Endothelial cell of umbilical vein (primary cell): ENCODE results near the gene MYLK. TPM values are rescaled to one million over a fixed set of nuclear protein-coding genes. Genes with fewer than 3 reads are reported as not detected.

Source experiments
- BruUV-seq: library from RNA; stranded (reverse); fragments of 400-500 nt; replicated peaks from 2 replicates; lab custom pipeline; 2021; lab: Mats Ljungman, UMichigan
- CTCF ChIA-PET: fragments of 300-600, 350-600 bp; sonication (Branson Sonifier 250); formaldehyde crosslinking; loops from one replicate; lab custom pipeline; 2021; ENCODE audit warnings: antibody characterized with exemption, inconsistent platforms; lab: Charles Lee
- POLR2A ChIA-PET: fragments of 300-600, 350-600 bp; sonication (Branson Sonifier 250); formaldehyde crosslinking; loops from one replicate; lab custom pipeline; 2021; ENCODE audit warnings: antibody characterized with exemption, inconsistent platforms; lab: Charles Lee
- DNase-seq: peaks from one replicate; pipeline ENCODE4 v3.0.0-alpha.2; 2011; ENCODE audit warnings: low read depth, low spot score
- FAIRE-seq: peaks from 2 replicates; lab custom pipeline; 2011; peaks lifted over from hg19 to GRCh38; lab: Jason Lieb, UNC
- H2AFZ ChIP-seq: 2 replicates; pipeline ENCODE4 v1.6.0; 2012; ENCODE audit warnings: low read depth, low read length, control low read depth, inconsistent platforms
- H3K27ac ChIP-seq: 2 replicates; pipeline ENCODE4 v1.5.1; 2011; ENCODE audit warnings: low read depth, mild to moderate bottlenecking, control low read depth, low read length, moderate library complexity; ENCODE audit not compliant: insufficient read depth
- H3K27me3 ChIP-seq, 2 experiments: 2 replicates each; pipeline versions ENCODE4 v1.6.0 to v1.6.1; 2011; ENCODE audit warnings: low read length in 2 of 2, mixed read lengths in 1 of 2; ENCODE audit not compliant: control insufficient read depth in 2 of 2, insufficient read depth in 2 of 2
- H3K36me3 ChIP-seq, 2 experiments: 2 replicates in 1 of 2; 3 replicates in 1 of 2; pipeline ENCODE4 v1.5.1; 2011; ENCODE audit warnings: low read length in 2 of 2, mild to moderate bottlenecking in 1 of 2, moderate library complexity in 1 of 2; ENCODE audit not compliant: control insufficient read depth in 2 of 2, insufficient read depth in 2 of 2; ENCODE audit errors: extremely low read depth in 1 of 2
- H3K4me1 ChIP-seq: 3 replicates; pipeline ENCODE4 v1.5.1; 2011; ENCODE audit warnings: mild to moderate bottlenecking, low read length; ENCODE audit not compliant: control insufficient read depth, insufficient read depth; ENCODE audit errors: extremely low read depth
- H3K4me2 ChIP-seq: 2 replicates; pipeline ENCODE4 v1.6.1; 2011; ENCODE audit warnings: low read length, control low read depth, mixed read lengths; ENCODE audit not compliant: insufficient read depth
- H3K4me3 ChIP-seq, 3 experiments: fragments of 200-600 bp in 1 of 3; sonication (generic), shearing (Covaris generic) in 1 of 3; replicated peaks in 1 of 3; 2 replicates each; pipeline ENCODE4 v1.5.1; 2011 to 2016; ENCODE audit warnings: control low read depth in 3 of 3, low read length in 3 of 3, mild to moderate bottlenecking in 2 of 3, inconsistent platforms in 1 of 3, low read depth in 1 of 3, moderate library complexity in 1 of 3; ENCODE audit not compliant: insufficient read depth in 1 of 3
- H3K79me2 ChIP-seq: 2 replicates; pipeline ENCODE4 v1.6.0; 2012; ENCODE audit warnings: low read length, inconsistent platforms; ENCODE audit not compliant: control insufficient read depth, insufficient read depth
- H3K9ac ChIP-seq: replicated peaks from 2 replicates; pipeline ENCODE3; 2011; ENCODE audit warnings: low read length, control low read depth; ENCODE audit not compliant: insufficient read depth; ENCODE audit errors: extremely low read depth
- H3K9me1 ChIP-seq: replicated peaks from 3 replicates; pipeline ENCODE4 v1.6.0; 2011; ENCODE audit warnings: mild to moderate bottlenecking, low read length; ENCODE audit not compliant: control insufficient read depth, insufficient read depth; ENCODE audit errors: extremely low read depth
- H3K9me3 ChIP-seq: replicated peaks from 2 replicates; pipeline ENCODE4 v1.5.1; 2012; ENCODE audit warnings: low read length, inconsistent platforms; ENCODE audit not compliant: control insufficient read depth, insufficient read depth
- H4K20me1 ChIP-seq: replicated peaks from 2 replicates; pipeline ENCODE3; 2011; ENCODE audit warnings: mild to moderate bottlenecking, low read length; ENCODE audit not compliant: control insufficient read depth, insufficient read depth; ENCODE audit errors: extremely low read depth
- EZH2 ChIP-seq: IDR thresholded peaks from 2 replicates; pipeline ENCODE4 v1.6.1; 2012; ENCODE audit warnings: borderline replicate concordance, low read depth, mild to moderate bottlenecking, moderate library complexity, low read length, inconsistent platforms; ENCODE audit not compliant: severe bottlenecking
- FOS ChIP-seq: IDR thresholded peaks from 2 replicates; pipeline ENCODE4 v1.6.1; 2011; ENCODE audit warnings: mild to moderate bottlenecking, low read length, moderate library complexity, borderline replicate concordance; ENCODE audit not compliant: insufficient read depth
- GATA2 ChIP-seq: IDR thresholded peaks from 2 replicates; pipeline ENCODE4 v1.7.0; 2011; ENCODE audit warnings: low read depth, mild to moderate bottlenecking, moderate library complexity, mixed read lengths, low read length; ENCODE audit not compliant: insufficient read length, insufficient read depth
- JUN ChIP-seq: IDR thresholded peaks from 2 replicates; pipeline ENCODE4 v1.6.1; 2011; ENCODE audit warnings: borderline replicate concordance, low read depth; ENCODE audit not compliant: insufficient read length, insufficient read depth
- MAX ChIP-seq: IDR thresholded peaks from 2 replicates; pipeline ENCODE4 v1.6.1; 2011; ENCODE audit not compliant: insufficient read depth, insufficient read length
- MYC ChIP-seq: IDR thresholded peaks from one replicate; pipeline ENCODE4 v1.6.1; 2011; ENCODE audit warnings: mild to moderate bottlenecking, low read depth, low read length
- POLR2A ChIP-seq: IDR thresholded peaks from 2 replicates; pipeline ENCODE4 v1.6.1; 2012; ENCODE audit warnings: low read depth, mild to moderate bottlenecking, control low read depth, low read length
- POLR2AphosphoS5 ChIP-seq: IDR thresholded peaks from 2 replicates; pipeline ENCODE4 v1.6.1; 2012; ENCODE audit warnings: low read depth, mild to moderate bottlenecking, control low read depth, low read length, moderate library complexity; ENCODE audit not compliant: insufficient read depth
- dilution Hi-C: fragments of 300-500 bp; cut with MboI; formaldehyde crosslinking; loops from one replicate; pipeline ENCODE4 v1.15.0; 2019; ENCODE audit warnings: low sequenced_read_pairs; ENCODE audit not compliant: extremely low pct_ligation_motif_present
- intact Hi-C: fragments of 100-400 bp; cut with micrococcal nuclease; formaldehyde crosslinking; loops from one replicate; pipeline ENCODE4 v1.10.0; 2022
- polyA plus RNA-seq, 4 experiments: library from polyadenylated mRNA; depleted of rRNA in 3 of 4; stranded (reverse) in 3 of 4; unstranded in 1 of 4; fragments of >200 nt; gene quantifications; 2 replicates each; pipeline versions ENCODE4 v1.2.1 to v1.2.3, GENCODE V29; 2011 to 2012; ENCODE audit warnings: missing spikeins in 1 of 4
- total RNA-seq: library from RNA; stranded (reverse); gene quantifications from 2 replicates; pipeline ENCODE4 v1.2.3, GENCODE V29; 2021
- TF ChIP-seq, protein P1 (sequence below), 2 donors: IDR thresholded peaks; 1 replicate in 1 of 2; 2 replicates in 1 of 2; pipeline ENCODE4 v1.5.1; 2011; ENCODE audit warnings: low read length in 2 of 2, mild to moderate bottlenecking in 2 of 2, moderate library complexity in 2 of 2, control low read depth in 1 of 2, inconsistent platforms in 1 of 2, low read depth in 1 of 2; ENCODE audit not compliant: insufficient read depth in 1 of 2; ENCODE audit errors: extremely low read depth in 1 of 2

MYLK gene
- total and polyA plus RNA-seq, 2 donors (not counting 3 experiments of a cell fraction or from before 2014, with no cell fraction given): 10.0 to 22.2 TPM

GRCh38 chr3:123750209-123750608, 133.9 kb downstream of the MYLK start:
- Histone ChIP-seq H3K4me1 (peaks cover 15% of the 10 kb centered on the region), H3K79me2 (no peaks in the 10 kb centered on the region), H3K9me1 (no peaks in the 10 kb centered on the region), H3K4me3 (no peak overlapping the region), H3K27ac (peak overlapping the region; percentile 46), H4K20me1 (no peaks in the 10 kb centered on the region), H3K36me3 (no peaks in the 10 kb centered on the region), H3K4me2 (peak overlapping the region; percentile 64), H3K27me3 (no peaks in the 10 kb centered on the region), H3K9ac (peak overlapping the region; percentile 43), H3K9me3 (no peaks in the 10 kb centered on the region), H2AFZ (peak overlapping the region; percentile 82)
- ChIA-PET POLR2A (interaction anchor here (0.8 to 1.1 kb wide), 2 partner anchors 59 to 811 kb away, joined by 3 read pairs; no protein-coding TSS in a partner anchor), CTCF (interaction anchor here (0.7 to 2.2 kb wide), 11 partner anchors 9 to 211 kb away, joined by 3 to 19 read pairs (median 5); partner anchors contain the start of gene CCDC14)
- dilution Hi-C loops (no loop called here), intact Hi-C loops (loop anchor here (1.0 to 2.0 kb wide), 3 partner anchors 84 to 231 kb away; partner anchors contain the start of gene MYLK)
- DNase-seq: peak; percentile 51
- TF ChIP-seq JUN (no peak), GATA2 (no peak), MAX (no peak), MYC (no peak), EZH2 (no peak), POLR2A (no peak), POLR2AphosphoS5 (no peak), FOS (no peak)
- TF ChIP-seq, protein P1, sequence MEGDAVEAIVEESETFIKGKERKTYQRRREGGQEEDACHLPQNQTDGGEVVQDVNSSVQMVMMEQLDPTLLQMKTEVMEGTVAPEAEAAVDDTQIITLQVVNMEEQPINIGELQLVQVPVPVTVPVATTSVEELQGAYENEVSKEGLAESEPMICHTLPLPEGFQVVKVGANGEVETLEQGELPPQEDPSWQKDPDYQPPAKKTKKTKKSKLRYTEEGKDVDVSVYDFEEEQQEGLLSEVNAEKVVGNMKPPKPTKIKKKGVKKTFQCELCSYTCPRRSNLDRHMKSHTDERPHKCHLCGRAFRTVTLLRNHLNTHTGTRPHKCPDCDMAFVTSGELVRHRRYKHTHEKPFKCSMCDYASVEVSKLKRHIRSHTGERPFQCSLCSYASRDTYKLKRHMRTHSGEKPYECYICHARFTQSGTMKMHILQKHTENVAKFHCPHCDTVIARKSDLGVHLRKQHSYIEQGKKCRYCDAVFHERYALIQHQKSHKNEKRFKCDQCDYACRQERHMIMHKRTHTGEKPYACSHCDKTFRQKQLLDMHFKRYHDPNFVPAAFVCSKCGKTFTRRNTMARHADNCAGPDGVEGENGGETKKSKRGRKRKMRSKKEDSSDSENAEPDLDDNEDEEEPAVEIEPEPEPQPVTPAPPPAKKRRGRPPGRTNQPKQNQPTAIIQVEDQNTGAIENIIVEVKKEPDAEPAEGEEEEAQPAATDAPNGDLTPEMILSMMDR (IDR thresholded peaks at IDR 0.05; ENCODE audit: extremely low read depth in 1 of 2, insufficient read depth in 1 of 2, low read depth in 1 of 2, low read length in 2 of 2): no peak
- FAIRE-seq: peak; percentile 88
- BruUV-seq: no TSS peak
